Embryonic facial prominence (tissue), 1 donor: ENCODE data around the gene REEP3.

Experiments
- DNase-seq: peaks from one replicate; pipeline ENCODE4 v3.0.0-alpha.2; 2016; ENCODE audit errors: extremely low spot score

The REEP3 gene

GRCh38 chr10:63665670-63666134, 144.5 kb downstream of the REEP3 start:
- DNase-seq = no peak

- DNase-seq = no peak
Measured at GRCh38 chr10:63666836-63667383, 145.7 kb downstream of the REEP3 start.

GRCh38 chr10:63667596-63668480, 146.6 kb downstream of the REEP3 start:
- no peak for DNase-seq

DNA sequence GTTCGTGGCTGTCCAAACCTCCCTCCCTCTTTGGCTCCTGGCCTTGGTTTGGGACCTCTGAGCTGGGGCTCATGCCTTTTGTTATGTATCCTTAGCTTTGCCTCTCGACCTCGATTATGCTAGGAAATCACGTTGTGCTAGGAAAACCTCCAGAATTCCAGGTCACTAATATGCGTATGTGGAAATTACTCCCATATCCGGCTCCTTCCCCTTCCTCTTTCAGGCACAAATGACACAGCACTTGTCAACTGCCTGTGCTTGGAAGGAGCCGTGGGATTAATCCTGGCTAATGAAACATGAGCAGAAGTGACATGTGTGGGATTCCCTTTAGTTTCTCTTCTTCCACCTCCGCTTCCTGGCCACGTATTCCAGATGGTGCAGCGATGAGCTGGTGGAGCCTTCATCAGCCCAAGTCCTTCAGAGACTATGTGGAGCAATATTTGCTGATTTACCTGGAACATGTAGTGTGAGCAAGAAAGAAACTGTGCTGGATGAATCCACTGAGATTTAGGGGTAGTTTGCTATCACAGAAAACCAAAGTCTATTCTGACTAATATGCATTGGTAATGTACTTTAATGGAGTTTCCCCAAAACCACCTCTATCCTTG, 149.2 kb downstream of the REEP3 start:
- no peak for DNase-seq

DNA sequence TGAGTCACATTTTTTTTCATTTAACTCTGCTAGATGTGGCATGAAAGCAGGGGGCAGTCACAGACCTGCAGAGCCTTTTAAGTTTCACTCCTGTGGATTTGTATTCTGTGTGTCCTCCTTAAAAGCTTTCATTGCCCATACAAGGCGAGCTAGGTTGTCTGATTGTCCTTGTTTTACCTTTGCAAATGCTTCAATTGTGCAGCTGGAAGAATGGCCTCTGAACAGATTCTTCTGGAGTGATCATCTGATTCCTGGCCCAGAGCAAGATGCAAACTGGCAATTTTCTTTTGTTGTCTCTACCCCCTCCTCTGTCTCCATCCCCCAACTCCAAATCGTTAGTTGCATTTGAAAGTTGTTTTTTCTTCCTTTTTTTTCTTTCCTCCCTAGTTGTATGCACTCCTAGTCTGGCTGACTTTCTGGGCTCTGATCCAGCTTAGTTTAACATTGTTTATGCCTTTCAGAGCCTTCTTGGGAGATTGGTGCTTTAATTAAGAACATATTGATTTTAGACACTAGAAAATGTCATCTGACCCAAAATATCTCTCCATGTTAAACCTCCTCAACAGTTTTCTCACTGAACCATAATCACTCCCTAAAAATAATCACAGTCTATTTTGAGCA, 150.2 kb downstream of the REEP3 start:
- DNase-seq = peak; percentile 51

GRCh38 chr10:63672491-63672890, 151.3 kb downstream of the REEP3 start:
- DNase-seq = no peak

- no peak for DNase-seq
Measured at GRCh38 chr10:63673246-63673645, 152.0 kb downstream of the REEP3 start.

DNA sequence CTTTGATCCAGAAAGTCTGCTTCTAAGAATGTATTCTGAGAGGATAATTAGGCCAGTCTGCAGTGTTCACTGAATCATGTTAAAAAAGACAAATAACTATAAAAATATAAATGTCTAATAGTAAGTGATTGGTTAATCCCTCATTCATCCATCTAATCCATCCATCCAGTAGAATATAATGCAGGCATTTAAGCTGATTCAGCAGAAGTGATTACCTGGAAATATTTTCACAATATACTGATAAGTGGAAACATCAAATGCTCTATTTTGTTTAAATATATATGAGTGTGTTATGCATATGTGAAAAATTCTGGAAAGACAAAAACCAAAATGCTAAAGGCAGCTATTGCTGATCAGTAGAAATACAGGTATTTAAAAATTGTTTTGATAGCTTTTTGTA, 152.6 kb downstream of the REEP3 start:
- DNase-seq = no peak
